NCI-H187 (cell line): ENCODE data around the gene PAFAH1B2.

Source experiments
- DNase-seq, 2 experiments: peaks; one replicate each; lab custom pipeline; 2025; lab: John Stamatoyannopoulos, UW

PAFAH1B2 gene

GRCh38 chr11:117188620-117189081 lies 44.6 kb downstream of the PAFAH1B2 start:
- DNase-seq: no peak

GRCh38 chr11:117189191-117189940 lies 45.3 kb downstream of the PAFAH1B2 start:
- DNase-seq: no peak

- DNase-seq: no peak
Observed at GRCh38 chr11:117189941-117190544, 46.0 kb downstream of the PAFAH1B2 start.

GRCh38 chr11:117191680-117192400 lies 47.8 kb downstream of the PAFAH1B2 start:
- no peak for DNase-seq

- DNase-seq: no peak
Observed at GRCh38 chr11:117192401-117192875, 48.4 kb downstream of the PAFAH1B2 start.

GRCh38 chr11:117193130-117194020 lies 49.3 kb downstream of the PAFAH1B2 start:
- no peak for DNase-seq

- no peak for DNase-seq
Observed at GRCh38 chr11:117194267-117194666, 50.2 kb downstream of the PAFAH1B2 start.

- DNase-seq: no peak
Observed at GRCh38 chr11:117195258-117195657, 51.2 kb downstream of the PAFAH1B2 start.

GRCh38 chr11:117195761-117196160 lies 51.7 kb downstream of the PAFAH1B2 start:
- DNase-seq: no peak

GRCh38 chr11:117197006-117197405 lies 52.9 kb downstream of the PAFAH1B2 start:
- DNase-seq: no peak

GRCh38 chr11:117197516-117198456 lies 53.7 kb downstream of the PAFAH1B2 start:
- DNase-seq: no peak

GRCh38 chr11:117198613-117199012 lies 54.5 kb downstream of the PAFAH1B2 start:
- no peak for DNase-seq

- DNase-seq: no peak
Observed at GRCh38 chr11:117199053-117199915, 55.2 kb downstream of the PAFAH1B2 start, which contains the start of gene TAGLN. Gene TAGLN (plus strand): TSS chr11:117199370. CDS start chr11:117203014, 3,644 bp downstream.

- no peak for DNase-seq
Observed at GRCh38 chr11:117199916-117200812, 56.1 kb downstream of the PAFAH1B2 start.

- no peak for DNase-seq
Observed at GRCh38 chr11:117200813-117201657, 56.9 kb downstream of the PAFAH1B2 start.

- no peak for DNase-seq
Observed at GRCh38 chr11:117201658-117202305, 57.7 kb downstream of the PAFAH1B2 start.
